NK-92 (cell line): Measurements from ENCODE around the gene KIF23.
"Not testable (repeated sequence)": the region's sequence is repeated elsewhere in the genome, so short reads cannot be mapped to it uniquely, and the experiment has no call there.

Experiments used
- DNase-seq: peaks from one replicate; lab custom pipeline; 2025; ENCODE audit not compliant: unreplicated experiment; lab: John Stamatoyannopoulos, UW

KIF23 gene

GRCh38 chr15:69434679-69435078 lies 20.5 kb downstream of the KIF23 start:
- no peak for DNase-seq

GRCh38 chr15:69435985-69436384 lies 21.8 kb downstream of the KIF23 start:
- DNase-seq: no peak

GRCh38 chr15:69436951-69437350 lies 22.8 kb downstream of the KIF23 start:
- DNase-seq: no peak

GRCh38 chr15:69439623-69440022 lies 25.5 kb downstream of the KIF23 start:
- no peak for DNase-seq

- no peak for DNase-seq
These were observed 29.0 kb downstream of the KIF23 start for GRCh38 chr15:69443032-69443611.

GRCh38 chr15:69444686-69445085 lies 30.5 kb downstream of the KIF23 start:
- DNase-seq: no peak

GRCh38 chr15:69446953-69447352 lies 32.8 kb downstream of the KIF23 start:
- no peak for DNase-seq

GRCh38 chr15:69450221-69450620 lies 36.1 kb downstream of the KIF23 start:
- not testable (repeated sequence) for DNase-seq

- DNase-seq: no peak
These were observed 37.0 kb downstream of the KIF23 start for GRCh38 chr15:69450968-69451695.

GRCh38 chr15:69451951-69452691 lies 38.0 kb downstream of the KIF23 start:
- no peak for DNase-seq

GRCh38 chr15:69452692-69453521 lies 38.8 kb downstream of the KIF23 start, which contains the start of gene RPLP1:
RPLP1 (plus strand) TSS chr15:69452818; CDS start chr15:69452949, 131 bp downstream.
- peak; percentile 53 for DNase-seq

GRCh38 chr15:69454953-69455352 lies 40.8 kb downstream of the KIF23 start:
- no peak for DNase-seq

GRCh38 chr15:69456208-69457166 lies 42.3 kb downstream of the KIF23 start:
- no peak for DNase-seq

- no peak for DNase-seq
These were observed 43.4 kb downstream of the KIF23 start for GRCh38 chr15:69457304-69458280.

GRCh38 chr15:69459066-69459465 lies 44.9 kb downstream of the KIF23 start:
- DNase-seq: no peak

- no peak for DNase-seq
These were observed 46.3 kb downstream of the KIF23 start for GRCh38 chr15:69460481-69460880.

- DNase-seq: no peak
These were observed 47.9 kb downstream of the KIF23 start for GRCh38 chr15:69462030-69462492.

- peak; percentile 64 for DNase-seq
These were observed 48.5 kb downstream of the KIF23 start for GRCh38 chr15:69462493-69463181.
